Fibroblast of lung (primary cell): ENCODE results near the gene TFEC.

Experiments
- CTCF ChIP-seq, 2 donors: IDR thresholded peaks in 1 of 2; conservative IDR thresholded peaks in 1 of 2; 1 replicate in 1 of 2; 2 replicates in 1 of 2; pipeline ENCODE4 v1.5.1; 2011 to 2012; ENCODE audit warnings: low read length in 2 of 2, control low read depth in 1 of 2, inconsistent platforms in 1 of 2, low read depth in 1 of 2, mild to moderate bottlenecking in 1 of 2
- EZH2 ChIP-seq: IDR thresholded peaks from 2 replicates; pipeline ENCODE4 v1.5.1; 2012; ENCODE audit warnings: low read length, control low read depth, mild to moderate bottlenecking; ENCODE audit errors: missing control alignments

DNA sequence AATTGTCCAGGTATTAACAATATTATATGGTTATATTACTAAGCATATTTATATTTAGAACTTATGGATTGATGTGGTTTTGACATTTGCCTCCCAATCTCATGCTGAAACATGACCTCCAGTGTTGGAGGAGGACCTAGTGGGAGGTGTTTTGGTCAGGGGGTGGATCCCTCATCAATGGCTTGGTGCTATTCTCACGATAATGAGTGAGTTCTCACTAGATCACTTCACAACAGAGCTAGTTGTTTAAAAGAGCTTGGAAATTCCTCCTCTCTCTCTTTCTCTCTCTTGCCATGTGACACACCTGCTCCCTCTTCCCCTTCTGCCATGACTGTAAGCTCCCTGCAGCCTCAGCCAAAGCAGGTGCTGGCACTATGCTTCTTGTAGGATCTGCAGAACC, 19.0 kb downstream of the TFEC start:
- TF ChIP-seq CTCF (conservative IDR thresholded peaks at IDR 0.05 in 1 of 2, IDR thresholded peaks at IDR 0.05 in 1 of 2; ENCODE audit: low read depth in 1 of 2, low read length in 2 of 2) (no peak), EZH2 (no peak)
